GM21619 (cell line): ENCODE measurements around the gene PNMA8A.
"Not testable (repeated sequence)": the region's sequence is repeated elsewhere in the genome, so short reads cannot be mapped to it uniquely, and the experiment has no call there.

Experiments
- ATAC-seq: cut with Tn5 transposase; IDR thresholded peaks from one replicate; pipeline ENCODE4 v1.9.1; 2021; ENCODE audit not compliant: unreplicated experiment

The PNMA8A gene, protein sequence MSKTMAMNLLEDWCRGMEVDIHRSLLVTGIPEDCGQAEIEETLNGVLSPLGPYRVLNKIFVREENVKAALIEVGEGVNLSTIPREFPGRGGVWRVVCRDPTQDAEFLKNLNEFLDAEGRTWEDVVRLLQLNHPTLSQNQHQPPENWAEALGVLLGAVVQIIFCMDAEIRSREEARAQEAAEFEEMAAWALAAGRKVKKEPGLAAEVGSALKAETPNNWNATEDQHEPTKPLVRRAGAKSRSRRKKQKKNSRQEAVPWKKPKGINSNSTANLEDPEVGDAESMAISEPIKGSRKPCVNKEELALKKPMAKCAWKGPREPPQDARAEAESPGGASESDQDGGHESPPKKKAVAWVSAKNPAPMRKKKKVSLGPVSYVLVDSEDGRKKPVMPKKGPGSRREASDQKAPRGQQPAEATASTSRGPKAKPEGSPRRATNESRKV

DNA sequence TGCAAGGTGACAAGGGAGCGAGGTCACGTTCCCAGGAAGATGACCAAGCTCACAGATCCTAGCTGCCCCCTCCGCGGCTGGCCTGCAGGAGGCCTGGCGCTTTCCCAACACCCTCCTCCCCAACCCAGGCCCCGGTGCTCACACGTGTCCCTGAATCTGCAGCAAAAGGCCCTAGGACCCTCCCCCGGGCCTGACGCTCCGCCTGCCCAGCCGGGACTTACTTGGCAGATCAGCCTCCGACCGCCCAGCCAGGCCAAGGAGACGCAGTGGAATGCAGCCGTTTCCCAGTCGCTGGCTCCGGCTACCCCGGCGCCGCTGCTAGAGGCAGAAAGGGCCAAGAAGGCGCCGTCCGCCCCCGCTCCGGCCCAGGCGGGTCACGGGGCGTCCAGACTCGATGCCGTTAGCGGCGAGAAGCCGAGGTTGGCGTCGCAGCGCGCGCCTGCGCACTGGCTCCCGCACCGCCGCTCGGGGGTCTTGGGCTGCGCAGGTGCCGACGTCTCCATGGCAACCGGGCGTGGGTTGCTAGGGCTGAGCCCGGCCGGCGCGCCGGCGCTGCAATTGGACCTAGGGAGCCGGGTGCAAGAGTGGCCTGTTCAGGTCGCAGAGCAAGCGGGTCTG, at the start of gene PNMA8A:
Gene PNMA8A (minus strand): TSS at position 448 of the 618 bp plus-strand sequence. CDS start 528 bp downstream, outside the sequence.
- ATAC-seq: no peak

DNA sequence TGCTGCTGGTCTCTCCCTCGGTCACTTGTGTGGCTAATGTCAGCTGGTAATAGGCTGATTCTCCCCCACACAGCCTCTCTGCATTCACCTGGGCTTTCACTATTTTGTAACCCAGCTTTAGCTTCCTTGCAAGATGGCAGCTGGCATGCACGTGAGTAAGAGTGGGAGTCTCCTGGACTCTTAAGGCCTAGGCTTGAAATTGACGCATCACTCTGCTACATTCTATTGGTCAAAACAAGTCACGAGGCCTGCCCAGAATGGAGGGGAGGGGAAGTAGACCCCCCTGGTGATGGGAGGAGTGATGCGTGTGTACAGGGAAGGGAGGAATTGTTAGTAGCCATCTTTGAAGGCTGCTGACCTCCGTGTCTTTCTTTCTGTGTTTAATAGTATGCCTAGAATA, 49.3 kb upstream of the PNMA8A start:
- no peak for ATAC-seq

- no peak for ATAC-seq
Observed at GRCh38 chr19:46517471-46517870, 46.1 kb upstream of the PNMA8A start.

DNA sequence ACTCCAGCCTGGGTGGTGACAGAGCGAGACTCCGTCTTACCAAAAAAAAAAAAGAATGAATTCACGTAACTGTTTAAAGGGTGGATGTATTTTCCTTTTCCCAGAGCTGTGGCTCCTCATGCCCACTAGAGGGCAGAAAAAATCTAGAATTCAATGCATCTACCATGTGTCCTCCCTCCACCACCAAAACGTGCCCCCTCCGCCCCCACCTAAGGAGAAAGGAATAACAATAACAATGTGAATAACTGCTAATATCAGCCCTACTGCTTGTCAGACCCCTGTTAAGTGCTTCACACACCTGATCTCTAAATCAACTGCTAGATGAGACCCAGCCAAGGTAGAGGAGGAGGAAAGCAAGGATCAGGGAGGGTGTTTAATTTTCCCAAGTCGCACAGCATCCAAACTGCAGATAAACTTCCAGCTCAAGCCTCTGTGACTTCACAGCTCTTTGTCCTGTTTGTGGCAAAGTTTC, 44.6 kb upstream of the PNMA8A start:
- no peak for ATAC-seq

DNA sequence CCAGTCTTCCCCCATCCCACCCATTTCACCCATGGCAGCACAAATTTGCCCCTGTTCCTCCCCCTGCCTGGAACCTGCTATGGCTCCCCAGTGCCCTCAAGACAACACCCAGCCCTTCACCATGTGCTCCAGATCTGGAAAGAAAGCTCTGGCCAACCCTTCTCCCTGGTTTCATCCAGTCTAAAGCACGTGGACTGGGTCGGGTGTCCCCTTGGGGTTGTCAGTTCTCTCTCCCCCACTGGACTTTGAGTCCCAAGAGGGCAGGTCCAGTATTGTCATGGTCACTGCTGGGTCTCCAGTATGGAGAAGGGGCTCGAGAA, 43.9 kb upstream of the PNMA8A start:
- ATAC-seq: no peak

DNA sequence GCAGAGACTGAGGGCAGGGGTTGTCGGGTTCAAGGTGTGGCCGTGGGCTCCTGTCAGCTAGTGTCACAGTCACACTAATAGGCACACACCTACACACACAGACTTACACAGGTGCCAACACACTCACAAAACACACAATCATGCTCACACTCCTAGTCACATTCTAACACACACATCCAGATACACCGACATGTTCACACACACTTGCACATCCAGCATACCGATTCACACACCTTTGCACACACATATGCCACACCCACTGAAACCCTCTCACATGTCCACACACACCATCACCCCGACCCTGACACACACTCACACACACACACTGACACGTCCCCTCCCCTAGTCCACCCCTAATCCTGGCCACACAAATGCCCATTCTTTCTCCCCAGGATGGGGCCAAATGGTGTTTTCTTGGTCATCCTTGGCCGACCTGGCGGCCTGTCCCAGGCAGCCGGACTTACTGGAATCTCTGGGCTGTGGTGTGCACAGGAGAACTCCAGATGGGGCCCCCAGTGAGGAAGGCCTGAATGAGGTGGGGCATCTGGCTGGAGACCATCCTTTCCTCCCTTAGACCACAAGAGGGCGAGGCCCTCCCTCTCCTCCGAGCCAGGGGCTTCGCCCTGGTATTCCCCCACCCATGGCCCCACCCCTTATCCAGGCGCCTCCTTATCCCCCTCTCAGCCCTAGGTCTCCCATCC, 43.4 kb upstream of the PNMA8A start:
- ATAC-seq: no peak

GRCh38 chr19:46513461-46514236, 42.3 kb upstream of the PNMA8A start:
- no peak for ATAC-seq

DNA sequence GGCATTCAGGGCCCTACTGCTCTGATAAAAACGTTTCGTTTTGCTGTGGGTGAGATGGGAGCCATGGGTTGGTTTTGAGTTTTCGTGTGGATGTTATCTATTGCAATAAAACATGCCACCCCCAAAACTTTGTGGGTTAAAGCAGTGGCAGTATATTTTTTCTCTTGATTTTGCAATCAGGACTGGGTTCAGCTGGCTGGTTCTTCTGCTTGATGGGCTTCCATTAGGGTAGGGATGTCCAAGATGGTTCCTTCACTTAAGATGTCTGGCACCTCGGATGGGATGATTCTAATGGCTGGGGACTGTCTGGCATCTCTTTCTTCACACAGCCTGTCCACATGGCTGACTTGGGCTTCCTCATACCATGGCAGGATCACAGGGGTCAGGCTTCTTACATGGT, 39.9 kb upstream of the PNMA8A start:
- ATAC-seq: no peak

- ATAC-seq: no peak
Observed at GRCh38 chr19:46508206-46508605, 36.8 kb upstream of the PNMA8A start.

GRCh38 chr19:46503848-46504453, 32.6 kb upstream of the PNMA8A start:
- no peak for ATAC-seq

DNA sequence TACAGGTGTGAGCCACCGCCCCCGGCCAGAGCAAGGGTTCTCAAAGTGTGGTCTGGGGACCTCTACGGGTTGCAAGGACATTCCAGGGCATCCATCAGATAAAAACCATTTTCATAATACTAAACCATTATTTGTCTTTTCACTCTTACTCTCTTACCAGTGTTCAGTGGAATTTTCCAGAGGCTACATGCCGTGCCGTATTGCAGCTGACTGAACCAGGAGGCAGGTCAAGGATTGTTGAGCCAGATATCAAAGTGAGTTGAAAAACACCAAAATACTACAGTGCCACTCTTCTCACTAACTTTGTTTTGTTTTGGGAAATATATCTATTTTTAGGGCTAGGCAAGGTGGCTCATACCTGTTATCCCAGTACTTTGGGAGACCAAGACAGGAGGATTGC, 31.5 kb upstream of the PNMA8A start:
- ATAC-seq: no peak

DNA sequence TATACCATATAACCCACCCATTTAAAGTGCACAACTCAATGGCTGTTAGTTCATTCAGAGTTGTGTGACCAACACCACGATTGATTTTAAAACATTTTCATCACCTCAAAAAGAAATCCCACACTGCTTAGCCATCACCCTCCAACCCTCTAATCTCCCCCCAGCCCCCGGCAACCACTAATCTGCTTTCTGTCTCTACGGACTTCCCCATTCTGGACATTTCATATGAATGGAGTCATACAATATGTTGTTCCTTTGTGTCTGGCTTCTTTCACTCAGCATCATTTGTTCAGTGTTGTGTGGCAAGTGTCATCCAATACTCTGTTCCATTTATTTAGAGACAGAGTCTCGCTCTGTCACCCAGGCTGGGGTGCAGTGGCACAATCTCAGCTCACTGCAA, 28.3 kb upstream of the PNMA8A start:
- ATAC-seq: no peak

GRCh38 chr19:46497773-46498172, 26.4 kb upstream of the PNMA8A start:
- ATAC-seq: no peak

DNA sequence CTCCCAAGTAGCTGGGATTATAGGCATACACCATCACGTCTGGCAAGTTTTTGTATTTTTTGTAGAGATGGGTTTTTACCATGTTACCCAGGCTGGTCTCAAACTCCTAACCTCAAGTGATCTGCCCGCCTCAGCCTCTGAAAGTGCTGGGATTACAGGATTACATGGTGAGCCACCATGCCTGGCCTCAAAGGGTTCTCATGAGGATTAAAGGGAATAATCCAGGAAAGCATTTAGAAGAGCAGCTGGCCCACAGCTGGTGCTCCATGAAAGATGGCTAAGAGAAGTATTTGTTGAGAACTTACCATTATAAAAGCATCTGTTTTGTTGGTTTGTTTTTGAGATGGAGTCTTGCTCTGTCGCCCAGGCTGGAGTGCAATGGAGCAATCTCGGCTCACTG, 25.5 kb upstream of the PNMA8A start:
- ATAC-seq: not testable (repeated sequence)

- no peak for ATAC-seq
Observed at GRCh38 chr19:46496304-46496703, 24.9 kb upstream of the PNMA8A start.

DNA sequence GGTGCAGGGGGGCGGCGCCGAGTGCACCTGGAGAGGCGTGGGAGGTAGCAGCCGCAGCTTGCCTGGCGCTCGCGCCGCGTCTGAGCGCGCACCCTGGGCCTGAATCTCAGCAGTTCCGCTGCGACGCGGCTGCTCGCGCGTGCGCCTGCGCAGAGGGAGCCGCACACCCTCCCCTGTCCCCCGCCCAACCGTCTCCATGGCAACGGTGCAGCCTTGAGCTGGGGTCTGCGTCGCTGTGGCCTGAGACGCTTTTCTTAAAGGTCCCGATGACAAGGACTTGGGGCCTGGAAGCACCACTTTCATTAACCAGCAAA, 24.4 kb upstream of the PNMA8A start, which contains the start of gene PNMA8B:
Gene PNMA8B (minus strand): TSS at position 82 of the 314 bp plus-strand sequence. CDS start 402 bp downstream, outside the sequence.
- no peak for ATAC-seq

DNA sequence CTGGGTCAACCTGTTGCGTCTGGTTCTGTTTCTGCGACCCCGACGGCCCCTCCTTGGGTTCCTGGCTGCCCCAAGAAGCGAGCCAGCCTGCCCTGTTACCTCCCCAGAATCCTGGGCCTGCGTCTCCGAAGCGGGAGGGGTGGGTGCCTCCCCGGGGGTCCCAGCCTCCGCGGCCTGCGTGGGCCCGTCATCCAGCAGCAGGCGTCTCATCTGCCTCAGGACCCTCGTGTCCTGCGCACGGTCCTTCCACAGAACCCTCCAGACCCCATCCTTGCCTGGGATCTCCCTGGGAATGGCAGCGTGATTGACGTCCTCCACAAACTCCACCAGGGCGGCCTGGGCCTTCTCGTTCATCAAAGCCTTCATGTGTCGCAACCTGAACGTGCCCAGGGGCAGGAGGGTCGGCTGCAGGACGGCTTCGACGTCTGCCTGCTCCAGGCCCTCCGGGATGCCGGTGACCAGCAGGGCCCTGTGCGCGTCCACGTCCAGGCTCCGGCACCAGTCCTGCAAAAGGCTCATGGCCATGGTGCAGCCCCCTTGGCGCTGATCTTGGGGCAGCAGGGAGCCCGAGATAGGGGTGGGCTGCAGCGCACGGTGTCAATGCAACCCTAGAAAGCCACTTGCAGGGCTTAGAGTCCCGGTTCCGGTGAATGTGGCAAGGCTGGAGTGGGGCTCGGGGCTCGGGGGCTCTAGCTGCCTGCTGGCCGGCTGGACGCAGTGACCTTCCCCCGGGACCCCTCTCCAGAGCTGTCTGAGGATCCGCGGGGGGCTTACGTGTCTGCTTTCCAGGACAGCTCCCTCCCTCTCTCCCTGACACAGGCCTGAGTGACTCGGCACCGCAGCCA, 23.8 kb upstream of the PNMA8A start:
- ATAC-seq: no peak

GRCh38 chr19:46494146-46494940, 23.0 kb upstream of the PNMA8A start:
- ATAC-seq: no peak
